AG10803 (cell line): ENCODE data around the gene DNAJC17.

Experiments
- DNase-seq: peaks from one replicate; pipeline ENCODE4 v3.0.0; 2010; ENCODE audit warnings: low read depth
- H3K4me3 ChIP-seq: 2 replicates; pipeline ENCODE4 v1.5.1; 2011; ENCODE audit warnings: mild to moderate bottlenecking, low read length, control low read depth
- TF ChIP-seq, protein P1 (sequence below): conservative IDR thresholded peaks from 2 replicates; pipeline ENCODE4 v1.5.1; 2011; ENCODE audit warnings: mild to moderate bottlenecking, low read length, control low read depth, inconsistent platforms

The DNAJC17 gene

DNA sequence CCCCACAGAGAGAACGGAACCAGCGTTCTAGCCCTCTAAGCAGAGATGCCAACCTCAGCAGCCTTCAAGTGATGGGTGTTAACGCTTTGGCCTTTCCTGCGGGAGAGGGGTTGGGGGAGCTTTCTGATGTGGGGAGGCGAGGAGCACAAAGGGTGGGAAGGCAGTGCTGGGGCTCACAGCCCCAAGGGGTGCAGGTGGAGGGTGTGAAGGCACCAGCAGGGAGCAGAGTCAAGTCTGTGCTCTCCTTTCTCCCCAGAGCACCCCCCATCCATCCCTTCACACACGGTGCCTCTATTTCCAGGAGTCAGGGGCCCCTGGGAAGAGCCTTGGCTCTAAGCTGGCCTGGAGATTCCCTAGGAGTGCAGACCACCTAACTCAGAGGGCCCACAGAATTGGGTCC is 33.4 kb downstream of the DNAJC17 start:
- TF ChIP-seq, protein P1, sequence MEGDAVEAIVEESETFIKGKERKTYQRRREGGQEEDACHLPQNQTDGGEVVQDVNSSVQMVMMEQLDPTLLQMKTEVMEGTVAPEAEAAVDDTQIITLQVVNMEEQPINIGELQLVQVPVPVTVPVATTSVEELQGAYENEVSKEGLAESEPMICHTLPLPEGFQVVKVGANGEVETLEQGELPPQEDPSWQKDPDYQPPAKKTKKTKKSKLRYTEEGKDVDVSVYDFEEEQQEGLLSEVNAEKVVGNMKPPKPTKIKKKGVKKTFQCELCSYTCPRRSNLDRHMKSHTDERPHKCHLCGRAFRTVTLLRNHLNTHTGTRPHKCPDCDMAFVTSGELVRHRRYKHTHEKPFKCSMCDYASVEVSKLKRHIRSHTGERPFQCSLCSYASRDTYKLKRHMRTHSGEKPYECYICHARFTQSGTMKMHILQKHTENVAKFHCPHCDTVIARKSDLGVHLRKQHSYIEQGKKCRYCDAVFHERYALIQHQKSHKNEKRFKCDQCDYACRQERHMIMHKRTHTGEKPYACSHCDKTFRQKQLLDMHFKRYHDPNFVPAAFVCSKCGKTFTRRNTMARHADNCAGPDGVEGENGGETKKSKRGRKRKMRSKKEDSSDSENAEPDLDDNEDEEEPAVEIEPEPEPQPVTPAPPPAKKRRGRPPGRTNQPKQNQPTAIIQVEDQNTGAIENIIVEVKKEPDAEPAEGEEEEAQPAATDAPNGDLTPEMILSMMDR, result no peak
- no peak for DNase-seq
- no peak overlapping the region for H3K4me3 ChIP-seq

DNA sequence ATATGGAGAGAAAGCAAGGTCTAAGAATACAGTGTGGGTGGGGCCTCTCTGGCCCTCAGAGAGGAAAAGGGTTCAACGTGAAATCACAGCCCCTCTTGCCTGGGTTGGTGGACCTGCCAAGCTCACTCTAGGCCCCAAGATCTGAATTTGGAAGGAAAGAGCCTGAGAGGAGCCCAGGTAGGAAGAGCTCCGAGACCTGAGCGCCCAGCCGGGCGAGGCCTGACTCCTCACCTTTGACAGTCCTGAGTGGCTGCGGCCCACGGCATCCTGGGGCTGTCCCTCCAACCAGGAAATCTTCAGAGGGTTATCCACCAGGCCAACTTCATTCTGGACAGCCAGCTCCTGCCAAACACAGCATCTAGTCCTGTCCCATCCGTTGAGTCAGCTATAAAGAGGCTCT is 33.8 kb downstream of the DNAJC17 start:
- no peak for DNase-seq
- H3K4me3 ChIP-seq, result no peak overlapping the region
- TF ChIP-seq, protein P1, result no peak

DNA sequence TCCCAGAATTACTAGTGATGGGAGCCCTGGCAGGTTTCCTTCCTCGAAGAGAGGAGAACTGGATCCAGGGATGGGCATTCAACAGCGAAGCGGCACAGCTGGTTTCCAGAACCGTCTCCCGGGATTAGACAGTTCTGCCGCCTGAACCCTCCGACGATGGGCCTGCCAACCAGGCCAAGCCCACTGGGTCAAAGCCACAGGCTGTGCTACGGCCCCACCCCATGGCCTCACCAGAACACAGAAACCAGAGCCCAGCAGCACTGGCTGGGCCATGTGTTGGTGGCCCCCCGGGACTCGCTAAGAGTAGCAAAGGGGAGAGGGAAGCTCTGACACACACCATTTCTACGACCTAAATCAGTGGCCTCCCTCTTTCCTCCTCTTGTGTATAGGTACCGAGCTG is 35.3 kb downstream of the DNAJC17 start:
- no peak overlapping the region for H3K4me3 ChIP-seq
- DNase-seq, result no peak
- TF ChIP-seq, protein P1, result no peak

DNA sequence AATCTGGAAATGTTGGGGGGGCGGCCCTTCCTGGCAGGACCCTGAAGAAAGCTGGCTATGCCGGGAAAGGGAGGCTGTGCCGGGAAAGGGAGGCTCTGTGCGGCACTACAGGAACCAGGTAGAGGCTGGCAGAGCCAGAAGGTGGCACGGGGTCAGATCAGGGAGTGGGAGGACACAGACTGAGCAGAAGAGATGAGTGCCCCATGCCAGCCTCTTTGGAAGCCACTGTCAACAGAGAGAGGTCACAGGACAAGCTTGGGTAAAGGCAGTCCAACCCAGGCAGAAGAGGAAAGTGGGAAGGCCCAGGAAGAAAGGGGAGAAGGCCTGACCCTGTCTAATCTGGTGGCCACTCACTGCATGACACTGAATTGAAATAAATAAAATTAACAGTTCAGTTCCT is 36.0 kb downstream of the DNAJC17 start:
- H3K4me3 ChIP-seq, result no peak overlapping the region
- DNase-seq, result no peak
- TF ChIP-seq, protein P1, result no peak

DNA sequence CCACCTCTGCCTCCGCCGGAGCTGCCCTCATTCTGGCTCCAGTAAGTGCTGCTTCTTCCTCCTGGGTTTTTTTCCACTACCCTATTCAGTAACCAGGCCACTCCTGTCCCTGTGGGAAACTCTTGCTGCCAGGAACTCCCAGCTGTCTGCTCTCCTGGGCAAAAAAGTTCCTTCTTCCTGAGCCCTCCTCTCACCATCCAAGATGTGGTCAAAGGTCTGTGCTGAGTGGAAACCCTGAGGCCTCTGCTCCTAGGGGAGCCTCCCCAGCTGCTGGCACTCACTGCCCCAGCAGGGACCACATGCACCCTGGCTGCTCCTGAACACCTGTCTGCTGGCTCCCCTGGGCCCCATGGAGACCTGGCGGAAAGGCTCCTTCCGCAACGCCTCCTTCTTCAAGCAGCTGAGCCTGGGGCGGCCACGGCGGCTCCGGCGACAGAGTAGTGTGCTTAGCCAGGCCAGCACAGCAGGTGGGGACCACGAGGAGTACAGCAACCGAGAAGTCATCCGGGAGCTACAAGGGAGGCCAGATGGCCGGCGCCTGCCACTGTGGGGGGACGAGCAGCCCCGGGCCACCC is 37.0 kb downstream of the DNAJC17 start:
- DNase-seq, result no peak
- TF ChIP-seq, protein P1, result no peak
- H3K4me3 ChIP-seq, result no peak overlapping the region

DNA sequence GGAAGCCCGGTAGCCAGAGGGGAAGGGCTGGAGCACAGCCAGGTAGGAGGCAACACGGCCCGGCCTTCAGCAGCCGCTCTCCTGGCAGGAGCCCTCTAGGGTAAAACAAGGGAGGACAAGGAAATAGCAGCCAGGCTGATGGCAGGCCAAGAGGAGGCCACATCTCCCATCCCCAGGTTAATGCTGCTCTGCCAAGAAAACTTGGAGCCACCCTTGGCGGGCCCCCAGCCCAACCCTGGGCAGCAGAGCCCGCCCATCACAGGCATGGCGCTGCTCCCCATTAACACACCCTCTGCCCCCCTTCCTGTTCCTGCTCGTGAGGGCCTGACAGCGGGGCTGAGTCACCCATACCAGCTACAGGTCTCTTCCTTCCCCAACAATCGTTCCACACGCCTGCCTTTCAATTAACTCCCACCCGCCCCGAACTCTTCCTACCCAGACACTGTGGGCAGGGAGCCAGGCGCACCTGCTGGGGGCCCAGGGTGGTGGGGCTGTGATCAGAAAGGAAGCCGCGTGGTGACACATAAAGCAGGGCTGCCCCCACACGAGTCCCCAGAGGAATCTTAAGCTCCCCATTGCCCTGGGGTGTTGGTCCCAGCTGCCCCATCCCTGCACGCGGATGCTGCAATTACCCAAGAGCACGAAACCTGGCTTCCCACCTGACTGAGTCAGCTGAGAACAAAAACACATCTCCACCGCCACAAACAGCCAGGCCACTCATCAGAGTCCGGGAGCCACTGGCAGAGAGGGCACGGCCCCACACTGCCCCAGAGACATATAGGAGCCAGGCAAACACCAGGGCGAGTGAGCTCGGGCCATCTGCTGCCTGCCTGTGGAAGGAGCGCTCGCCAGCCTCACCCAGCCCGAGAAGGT is 37.8 kb downstream of the DNAJC17 start, which contains the start of gene C15orf62:
Gene C15orf62, plus strand, starts transcription at position 707 of the 873 bp plus-strand sequence. CDS start 516 bp downstream, outside the sequence.
- TF ChIP-seq, protein P1, result no peak
- no peak for DNase-seq
- H3K4me3 ChIP-seq, result no peak within 1 kb of the TSS
